GM18498 (cell line): ENCODE measurements around the gene PSMD3.

Experiments
- ATAC-seq: cut with Tn5 transposase; IDR thresholded peaks from one replicate; pipeline ENCODE4 v1.9.1; 2021; ENCODE audit warnings: mild to moderate bottlenecking, moderate library complexity; ENCODE audit not compliant: unreplicated experiment

PSMD3 gene

GRCh38 chr17:40020146-40020545 lies 39.5 kb downstream of the PSMD3 start:
- ATAC-seq, result no peak

GRCh38 chr17:40021451-40021971 lies 40.9 kb downstream of the PSMD3 start:
- ATAC-seq, result no peak

GRCh38 chr17:40022497-40022896 lies 41.9 kb downstream of the PSMD3 start:
- ATAC-seq, result no peak

- no peak for ATAC-seq
These were observed 42.4 kb downstream of the PSMD3 start for GRCh38 chr17:40022961-40023541.

- no peak for ATAC-seq
These were observed 43.1 kb downstream of the PSMD3 start for GRCh38 chr17:40023590-40024292.

- no peak for ATAC-seq
These were observed 44.3 kb downstream of the PSMD3 start for GRCh38 chr17:40024901-40025300.

- no peak for ATAC-seq
These were observed 45.0 kb downstream of the PSMD3 start for GRCh38 chr17:40025559-40025958.

GRCh38 chr17:40025991-40026815 lies 45.6 kb downstream of the PSMD3 start:
- ATAC-seq, result no peak

- ATAC-seq, result no peak
These were observed 46.4 kb downstream of the PSMD3 start for GRCh38 chr17:40026816-40027613.

- ATAC-seq, result no peak
These were observed 47.0 kb downstream of the PSMD3 start for GRCh38 chr17:40027614-40028012.

- ATAC-seq, result no peak
These were observed 48.0 kb downstream of the PSMD3 start for GRCh38 chr17:40028595-40028994.

- no peak for ATAC-seq
These were observed 51.1 kb downstream of the PSMD3 start for GRCh38 chr17:40031706-40032105.

GRCh38 chr17:40032322-40033320 lies 52.0 kb downstream of the PSMD3 start:
- ATAC-seq, result no peak

- no peak for ATAC-seq
These were observed 52.7 kb downstream of the PSMD3 start for GRCh38 chr17:40033339-40033738.

GRCh38 chr17:40034426-40035161 lies 54.0 kb downstream of the PSMD3 start:
- ATAC-seq, result no peak

- no peak for ATAC-seq
These were observed 54.6 kb downstream of the PSMD3 start for GRCh38 chr17:40035162-40035559.

- ATAC-seq, result no peak
These were observed 58.4 kb downstream of the PSMD3 start for GRCh38 chr17:40038882-40039513.

- ATAC-seq, result no peak
These were observed 60.6 kb downstream of the PSMD3 start for GRCh38 chr17:40041196-40041595.
